Vagina (tissue), 2 donors: ENCODE results near the gene TPD52L2. TPM values are rescaled to one million over a fixed set of nuclear protein-coding genes. Genes with fewer than 3 reads are reported as not detected.

ENCODE experiments used
- DNase-seq, 2 donors: peaks; one replicate each; pipeline ENCODE4 v3.0.0-alpha.2; 2017; ENCODE audit errors: extremely low spot score in 2 of 2
- H3K27ac ChIP-seq: fragments of 200-600 bp; sonication (generic); one replicate; pipeline ENCODE4 v1.5.1; 2019
- H3K27me3 ChIP-seq: fragments of 200-600 bp; sonication (generic); one replicate; pipeline ENCODE4 v1.5.1; 2019
- H3K36me3 ChIP-seq, 2 donors: fragments of 200-600 bp; sonication (generic); one replicate each; pipeline ENCODE4 v1.5.1; 2017 to 2019
- H3K4me1 ChIP-seq: fragments of 200-600 bp; sonication (generic); one replicate; pipeline ENCODE4 v1.5.1; 2019
- H3K4me3 ChIP-seq, 2 donors: fragments of 200-600 bp; sonication (generic); 1 replicate in 1 of 2; 2 replicates in 1 of 2; pipeline ENCODE4 v1.5.1; 2016 to 2019
- H3K9me3 ChIP-seq: fragments of 200-600 bp; sonication (generic); one replicate; pipeline ENCODE4 v1.5.1; 2019
- POLR2A ChIP-seq, 2 donors: fragments of 450-650 bp; IDR thresholded peaks; one replicate each; pipeline ENCODE4 v1.6.1; 2017; ENCODE audit warnings: antibody characterized with exemption in 2 of 2, mild to moderate bottlenecking in 2 of 2, moderate library complexity in 2 of 2
- POLR2AphosphoS5 ChIP-seq, 2 donors: sonication (generic); formaldehyde crosslinking; IDR thresholded peaks; one replicate each; pipeline ENCODE4 v1.9.0; 2017; ENCODE audit warnings: antibody characterized with exemption in 2 of 2, mild to moderate bottlenecking in 2 of 2, low read depth in 1 of 2; ENCODE audit not compliant: insufficient read depth in 1 of 2
- intact Hi-C: fragments of 100-400 bp; cut with DNase I; formaldehyde crosslinking; loops from one replicate; pipeline ENCODE4 v1.15.1; 2023
- total RNA-seq: library from RNA; depleted of rRNA; stranded (reverse); fragments of >200 nt; gene quantifications from one replicate; pipeline ENCODE4 v1.2.3, GENCODE V29; 2016
- TF ChIP-seq, protein P1 (sequence below), 3 experiments: fragments of 450-650 bp in 2 of 3; fragments of 200-600 bp in 1 of 3; sonication (generic) in 1 of 3; IDR thresholded peaks; one replicate each; pipeline ENCODE4 v1.5.1; 2017 to 2019; ENCODE audit warnings: antibody characterized with exemption in 3 of 3, mild to moderate bottlenecking in 2 of 3, moderate library complexity in 2 of 3

The TPD52L2 gene
- total RNA-seq, 1 donor from 2014 or later = 90.1 TPM

DNA sequence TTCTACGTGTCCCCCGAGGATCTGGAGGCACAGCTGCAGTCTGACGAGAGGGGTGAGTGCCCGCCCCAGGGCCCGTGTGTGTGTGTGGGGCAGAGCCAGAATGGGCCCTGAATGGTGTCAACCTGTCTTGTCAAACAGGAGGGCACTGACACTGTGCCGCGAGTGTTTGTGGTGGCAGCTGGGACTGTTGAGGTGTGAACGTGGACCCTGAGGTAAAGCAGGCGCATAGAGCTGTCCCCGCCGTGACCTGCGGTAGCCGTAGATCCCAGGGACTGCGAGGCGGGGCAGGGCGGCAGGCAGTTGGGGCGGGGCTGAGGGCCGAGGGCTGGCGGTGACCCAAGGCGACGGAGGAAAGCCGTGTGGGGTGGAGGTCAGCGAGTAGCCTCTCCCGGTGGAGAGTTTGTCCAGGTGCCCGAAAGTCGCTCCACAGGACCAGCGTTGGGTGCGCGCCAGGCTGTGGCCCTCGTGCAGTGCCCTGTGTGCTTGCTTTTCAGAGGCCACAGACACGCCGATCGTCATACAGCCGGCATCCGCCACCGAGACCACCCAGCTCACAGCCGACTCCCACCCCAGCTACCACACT, 66.0 kb downstream of the TPD52L2 start:
- Histone ChIP-seq H3K9me3 (no peaks in the 10 kb centered on the region), H3K36me3 (peaks cover 0 to 53% of the 10 kb centered on the region in 2 donors), H3K4me1 (no peaks in the 10 kb centered on the region), H3K4me3 (no peak overlapping the region), H3K27ac (no peak overlapping the region), H3K27me3 (no peaks in the 10 kb centered on the region)
- intact Hi-C loops = no loop called here
- TF ChIP-seq POLR2AphosphoS5 (IDR thresholded peaks at IDR 0.05; ENCODE audit: insufficient read depth in 1 of 2, low read depth in 1 of 2) = no peak
- no peak for TF ChIP-seq POLR2A (IDR thresholded peaks at IDR 0.05)
- TF ChIP-seq, protein P1, sequence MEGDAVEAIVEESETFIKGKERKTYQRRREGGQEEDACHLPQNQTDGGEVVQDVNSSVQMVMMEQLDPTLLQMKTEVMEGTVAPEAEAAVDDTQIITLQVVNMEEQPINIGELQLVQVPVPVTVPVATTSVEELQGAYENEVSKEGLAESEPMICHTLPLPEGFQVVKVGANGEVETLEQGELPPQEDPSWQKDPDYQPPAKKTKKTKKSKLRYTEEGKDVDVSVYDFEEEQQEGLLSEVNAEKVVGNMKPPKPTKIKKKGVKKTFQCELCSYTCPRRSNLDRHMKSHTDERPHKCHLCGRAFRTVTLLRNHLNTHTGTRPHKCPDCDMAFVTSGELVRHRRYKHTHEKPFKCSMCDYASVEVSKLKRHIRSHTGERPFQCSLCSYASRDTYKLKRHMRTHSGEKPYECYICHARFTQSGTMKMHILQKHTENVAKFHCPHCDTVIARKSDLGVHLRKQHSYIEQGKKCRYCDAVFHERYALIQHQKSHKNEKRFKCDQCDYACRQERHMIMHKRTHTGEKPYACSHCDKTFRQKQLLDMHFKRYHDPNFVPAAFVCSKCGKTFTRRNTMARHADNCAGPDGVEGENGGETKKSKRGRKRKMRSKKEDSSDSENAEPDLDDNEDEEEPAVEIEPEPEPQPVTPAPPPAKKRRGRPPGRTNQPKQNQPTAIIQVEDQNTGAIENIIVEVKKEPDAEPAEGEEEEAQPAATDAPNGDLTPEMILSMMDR (IDR thresholded peaks at IDR 0.05) = no peak
- no peak for DNase-seq

DNA sequence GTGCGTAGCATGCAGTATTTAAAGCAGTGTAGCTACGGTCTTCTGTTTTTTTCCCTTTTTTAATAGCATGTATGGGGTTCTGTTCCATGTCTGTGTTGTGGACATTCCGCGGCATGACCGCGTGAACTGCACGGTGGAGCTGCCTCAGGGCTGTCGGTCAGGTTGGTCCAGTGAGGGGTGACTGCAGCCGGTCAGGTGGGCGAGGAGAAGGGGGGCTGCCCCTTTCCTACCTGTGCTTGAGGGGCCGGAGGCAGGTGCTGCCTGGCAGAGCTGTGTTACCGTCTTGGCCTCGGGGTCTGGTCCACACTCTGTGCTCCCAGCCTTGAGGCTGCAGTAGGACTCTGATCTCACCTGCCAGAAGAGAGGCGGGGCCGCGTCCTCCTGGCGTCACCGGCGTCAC, 66.7 kb downstream of the TPD52L2 start:
- no peak overlapping the region for H3K4me3 ChIP-seq
- no peaks in the 10 kb centered on the region for H3K4me1 ChIP-seq
- TF ChIP-seq POLR2AphosphoS5 (IDR thresholded peaks at IDR 0.05; ENCODE audit: insufficient read depth in 1 of 2, low read depth in 1 of 2) (no peak), POLR2A (IDR thresholded peaks at IDR 0.05) (no peak)
- TF ChIP-seq, protein P1 (IDR thresholded peaks at IDR 0.05) = no peak
- peaks cover 0 to 53% of the 10 kb centered on the region in 2 donors for H3K36me3 ChIP-seq
- intact Hi-C loops = no loop called here
- no peaks in the 10 kb centered on the region for H3K9me3 ChIP-seq
- DNase-seq = no peak
- H3K27me3 ChIP-seq = no peaks in the 10 kb centered on the region
- H3K27ac ChIP-seq = no peak overlapping the region

DNA sequence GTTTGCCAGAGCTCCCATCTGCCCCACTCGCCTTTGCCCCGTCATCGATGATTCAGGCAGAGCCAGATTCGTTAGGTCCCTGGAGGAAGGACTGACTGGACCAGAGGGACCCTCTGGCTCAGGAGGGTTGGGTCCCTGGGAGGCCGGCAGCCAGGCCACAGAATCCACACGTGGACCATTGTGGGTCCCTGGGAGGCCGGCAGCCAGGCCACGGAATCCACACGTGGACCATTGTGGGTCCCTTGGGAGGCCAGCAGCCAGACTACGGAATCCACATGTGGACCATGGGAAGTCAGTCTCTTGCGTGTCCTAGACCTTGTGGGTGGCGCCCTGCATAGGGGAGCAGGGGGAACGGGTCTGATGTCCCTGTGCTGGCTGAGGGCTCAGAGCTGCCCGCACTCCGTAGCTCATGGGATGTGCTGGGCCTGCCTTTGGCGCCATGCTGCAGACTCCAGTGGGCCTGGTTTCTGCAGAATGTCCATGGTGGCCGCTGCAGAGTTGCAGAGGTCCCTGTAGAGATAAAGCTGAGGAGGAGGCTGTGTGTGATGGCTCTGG, 67.6 kb downstream of the TPD52L2 start:
- Histone ChIP-seq H3K27me3 (no peaks in the 10 kb centered on the region), H3K9me3 (no peaks in the 10 kb centered on the region), H3K27ac (no peak overlapping the region), H3K4me1 (no peaks in the 10 kb centered on the region), H3K4me3 (no peak overlapping the region), H3K36me3 (peaks cover 0 to 53% of the 10 kb centered on the region in 2 donors)
- TF ChIP-seq, protein P1 (IDR thresholded peaks at IDR 0.05) = no peak
- TF ChIP-seq POLR2AphosphoS5 (IDR thresholded peaks at IDR 0.05; ENCODE audit: insufficient read depth in 1 of 2, low read depth in 1 of 2) (no peak), POLR2A (IDR thresholded peaks at IDR 0.05) (no peak)
- DNase-seq = no peak
- intact Hi-C loops = no loop called here

DNA sequence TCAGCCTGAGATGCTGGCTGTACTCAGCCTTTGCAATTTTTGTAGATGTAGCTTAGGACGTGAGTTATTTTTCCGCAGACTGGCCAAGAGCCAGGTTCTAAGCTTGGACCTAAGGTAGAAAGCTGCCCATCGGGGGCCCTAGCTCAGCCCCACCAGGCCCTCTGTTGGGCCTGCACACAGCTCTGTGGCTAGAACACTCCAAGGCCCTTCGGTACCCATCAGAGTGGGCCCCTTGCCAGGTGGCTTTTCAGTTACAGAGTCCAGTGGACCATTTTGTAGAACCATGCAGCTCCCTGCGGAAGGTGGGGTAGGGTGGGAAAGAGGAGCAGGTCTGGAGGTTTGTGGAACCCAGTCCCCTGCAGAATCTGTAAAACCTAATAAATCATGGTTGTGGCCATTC, 68.6 kb downstream of the TPD52L2 start:
- no peak for DNase-seq
- intact Hi-C loops = no loop called here
- TF ChIP-seq POLR2A (IDR thresholded peaks at IDR 0.05) = no peak
- TF ChIP-seq POLR2AphosphoS5 (IDR thresholded peaks at IDR 0.05; ENCODE audit: insufficient read depth in 1 of 2, low read depth in 1 of 2) = no peak
- TF ChIP-seq, protein P1 (IDR thresholded peaks at IDR 0.05) = no peak
- H3K36me3 ChIP-seq = peaks cover 0 to 47% of the 10 kb centered on the region in 2 donors
- H3K27me3 ChIP-seq = no peaks in the 10 kb centered on the region
- H3K27ac ChIP-seq = no peak overlapping the region
- no peaks in the 10 kb centered on the region for H3K4me1 ChIP-seq
- H3K4me3 ChIP-seq = no peak overlapping the region
- H3K9me3 ChIP-seq = no peaks in the 10 kb centered on the region
